Right atrium auricular region (tissue), 2 donors: Measurements from ENCODE around the gene HS1BP3. TPM values are rescaled to one million over a fixed set of nuclear protein-coding genes. Genes with fewer than 3 reads are reported as not detected.

Source experiments
- DNase-seq: peaks from one replicate; pipeline ENCODE4 v3.0.0-alpha.2; 2019; ENCODE audit warnings: low spot score
- H3K27ac ChIP-seq, 2 donors: fragments of 200-600 bp; sonication (generic); 1 replicate in 1 of 2; 2 replicates in 1 of 2; pipeline ENCODE4 v1.5.1; 2016 to 2019
- H3K27me3 ChIP-seq, 2 donors: fragments of 200-600 bp; sonication (generic); one replicate each; pipeline versions ENCODE4 v1.5.1 to v1.6.0; 2017 to 2019
- H3K36me3 ChIP-seq: fragments of 200-600 bp; sonication (generic); one replicate; pipeline ENCODE4 v1.5.1; 2016
- H3K4me1 ChIP-seq, 2 donors: fragments of 200-600 bp; sonication (generic); one replicate each; pipeline versions ENCODE4 v1.5.1 to v1.6.0; 2017 to 2019
- H3K4me3 ChIP-seq, 2 donors: fragments of 200-600 bp; sonication (generic); 1 replicate in 1 of 2; 2 replicates in 1 of 2; pipeline ENCODE4 v1.5.1; 2017 to 2019; ENCODE audit warnings: mild to moderate bottlenecking in 1 of 2, moderate library complexity in 1 of 2
- H3K9me3 ChIP-seq, 2 donors: fragments of 200-600 bp; sonication (generic); one replicate each; pipeline ENCODE4 v1.5.1; 2019
- total RNA-seq, 2 donors: library from RNA; depleted of rRNA; stranded (reverse); fragments of >200 nt; gene quantifications; one replicate each; pipeline ENCODE4 v1.1.0, GENCODE V29; 2016
- TF ChIP-seq, protein P1 (sequence below), 2 donors: fragments of 200-600 bp; sonication (generic); IDR thresholded peaks; one replicate each; pipeline ENCODE4 v1.5.1; 2019; ENCODE audit warnings: antibody characterized with exemption in 2 of 2

HS1BP3 gene
- total RNA-seq, 2 donors from 2014 or later, result 19.5 to 26.0 TPM

DNA sequence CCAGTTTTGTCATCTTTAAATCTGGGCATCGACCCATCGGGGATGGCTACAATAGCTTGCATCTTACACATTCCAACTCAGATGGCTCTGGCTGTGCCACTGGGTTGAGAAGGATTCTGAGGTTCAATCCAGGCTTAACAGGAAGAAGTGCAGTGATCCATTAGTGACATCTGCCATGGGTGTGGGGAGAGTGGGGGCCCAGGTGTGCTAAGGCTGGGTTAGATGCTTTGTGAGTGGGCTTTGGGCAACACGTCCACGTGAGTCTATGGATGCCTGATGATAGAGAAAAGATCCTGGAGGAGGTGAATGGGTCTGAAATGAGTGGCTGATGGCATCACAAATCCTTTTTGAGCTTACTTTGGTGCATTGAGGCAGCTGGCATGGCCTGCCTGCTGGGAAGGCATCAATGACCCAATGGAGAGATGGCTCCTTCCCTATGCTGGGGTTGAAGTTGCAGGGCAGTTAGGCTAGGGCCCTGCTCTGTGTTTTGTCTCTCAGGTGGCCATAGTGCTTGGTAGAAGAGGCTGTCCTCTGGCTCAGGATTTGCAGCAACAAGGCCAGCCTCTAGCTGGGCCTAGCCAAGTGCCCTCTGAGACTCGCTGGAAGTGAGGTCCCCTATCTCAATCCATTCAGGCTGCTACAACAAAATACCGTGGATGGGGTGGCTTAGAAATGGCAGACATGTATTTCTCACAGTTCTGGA lies 56.7 kb downstream of the HS1BP3 start:
- TF ChIP-seq, protein P1, sequence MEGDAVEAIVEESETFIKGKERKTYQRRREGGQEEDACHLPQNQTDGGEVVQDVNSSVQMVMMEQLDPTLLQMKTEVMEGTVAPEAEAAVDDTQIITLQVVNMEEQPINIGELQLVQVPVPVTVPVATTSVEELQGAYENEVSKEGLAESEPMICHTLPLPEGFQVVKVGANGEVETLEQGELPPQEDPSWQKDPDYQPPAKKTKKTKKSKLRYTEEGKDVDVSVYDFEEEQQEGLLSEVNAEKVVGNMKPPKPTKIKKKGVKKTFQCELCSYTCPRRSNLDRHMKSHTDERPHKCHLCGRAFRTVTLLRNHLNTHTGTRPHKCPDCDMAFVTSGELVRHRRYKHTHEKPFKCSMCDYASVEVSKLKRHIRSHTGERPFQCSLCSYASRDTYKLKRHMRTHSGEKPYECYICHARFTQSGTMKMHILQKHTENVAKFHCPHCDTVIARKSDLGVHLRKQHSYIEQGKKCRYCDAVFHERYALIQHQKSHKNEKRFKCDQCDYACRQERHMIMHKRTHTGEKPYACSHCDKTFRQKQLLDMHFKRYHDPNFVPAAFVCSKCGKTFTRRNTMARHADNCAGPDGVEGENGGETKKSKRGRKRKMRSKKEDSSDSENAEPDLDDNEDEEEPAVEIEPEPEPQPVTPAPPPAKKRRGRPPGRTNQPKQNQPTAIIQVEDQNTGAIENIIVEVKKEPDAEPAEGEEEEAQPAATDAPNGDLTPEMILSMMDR (IDR thresholded peaks at IDR 0.05), result no peak
- no peaks in the 10 kb centered on the region for H3K9me3 ChIP-seq
- H3K36me3 ChIP-seq, result no peaks in the 10 kb centered on the region
- no peak for DNase-seq
- H3K4me3 ChIP-seq, result no peak overlapping the region
- H3K27ac ChIP-seq, result peak overlapping the region; percentile 23 to 78
- peaks cover 7 to 82% of the 10 kb centered on the region in 2 donors for H3K4me1 ChIP-seq
- H3K27me3 ChIP-seq, result no peaks in the 10 kb centered on the region

DNA sequence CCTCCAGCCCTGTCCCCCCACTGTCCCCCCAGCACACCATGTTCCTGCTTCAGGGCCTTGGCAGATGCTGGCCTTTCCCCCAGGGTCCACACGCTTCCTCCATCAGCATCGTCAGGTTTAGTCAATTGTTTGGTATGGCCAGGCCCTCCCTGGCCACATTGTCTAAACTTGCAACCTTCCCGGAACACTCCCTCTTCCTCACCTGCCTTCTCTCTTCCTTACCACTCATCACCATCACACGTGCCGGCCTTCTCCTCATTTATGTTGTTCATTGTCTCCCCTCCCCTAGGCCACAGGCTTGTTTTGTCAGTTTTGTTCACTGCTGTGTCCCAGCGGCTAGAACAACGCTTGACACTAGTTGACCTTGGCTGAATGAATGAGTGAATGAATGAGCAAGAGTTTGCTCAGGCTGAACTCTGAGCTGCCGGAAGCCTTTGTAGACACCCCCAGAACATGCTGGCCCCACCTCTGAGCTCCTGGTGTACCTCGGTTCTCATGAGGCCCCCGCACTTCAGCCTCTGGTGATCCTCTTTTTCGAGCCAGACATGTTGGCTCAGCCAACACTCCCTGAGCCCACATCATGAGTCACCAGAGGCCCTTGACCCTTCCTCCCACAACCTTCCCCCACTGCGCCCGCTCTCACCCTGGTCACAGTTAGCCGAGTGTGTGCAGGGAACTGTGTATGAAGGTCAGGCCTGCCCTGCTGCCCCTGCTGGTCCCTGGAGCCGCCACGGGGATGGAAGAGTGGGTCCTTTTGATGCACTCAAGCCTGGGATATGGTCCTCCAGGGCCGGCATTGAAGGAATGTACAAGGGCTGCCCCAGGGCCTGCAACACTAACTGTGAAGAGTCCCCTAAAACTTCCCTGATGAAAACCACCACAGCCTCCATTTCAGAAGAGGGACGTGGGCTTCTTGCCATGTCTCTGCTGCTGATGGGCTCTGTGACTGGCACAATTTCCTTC lies 57.5 kb downstream of the HS1BP3 start:
- DNase-seq, result no peak
- Histone ChIP-seq H3K36me3 (no peaks in the 10 kb centered on the region), H3K4me1 (peaks cover 7 to 81% of the 10 kb centered on the region in 2 donors), H3K27ac (peak overlapping the region; percentile 23 to 78), H3K9me3 (no peaks in the 10 kb centered on the region), H3K4me3 (no peak overlapping the region), H3K27me3 (no peaks in the 10 kb centered on the region)
- TF ChIP-seq, protein P1 (IDR thresholded peaks at IDR 0.05), result no peak

DNA sequence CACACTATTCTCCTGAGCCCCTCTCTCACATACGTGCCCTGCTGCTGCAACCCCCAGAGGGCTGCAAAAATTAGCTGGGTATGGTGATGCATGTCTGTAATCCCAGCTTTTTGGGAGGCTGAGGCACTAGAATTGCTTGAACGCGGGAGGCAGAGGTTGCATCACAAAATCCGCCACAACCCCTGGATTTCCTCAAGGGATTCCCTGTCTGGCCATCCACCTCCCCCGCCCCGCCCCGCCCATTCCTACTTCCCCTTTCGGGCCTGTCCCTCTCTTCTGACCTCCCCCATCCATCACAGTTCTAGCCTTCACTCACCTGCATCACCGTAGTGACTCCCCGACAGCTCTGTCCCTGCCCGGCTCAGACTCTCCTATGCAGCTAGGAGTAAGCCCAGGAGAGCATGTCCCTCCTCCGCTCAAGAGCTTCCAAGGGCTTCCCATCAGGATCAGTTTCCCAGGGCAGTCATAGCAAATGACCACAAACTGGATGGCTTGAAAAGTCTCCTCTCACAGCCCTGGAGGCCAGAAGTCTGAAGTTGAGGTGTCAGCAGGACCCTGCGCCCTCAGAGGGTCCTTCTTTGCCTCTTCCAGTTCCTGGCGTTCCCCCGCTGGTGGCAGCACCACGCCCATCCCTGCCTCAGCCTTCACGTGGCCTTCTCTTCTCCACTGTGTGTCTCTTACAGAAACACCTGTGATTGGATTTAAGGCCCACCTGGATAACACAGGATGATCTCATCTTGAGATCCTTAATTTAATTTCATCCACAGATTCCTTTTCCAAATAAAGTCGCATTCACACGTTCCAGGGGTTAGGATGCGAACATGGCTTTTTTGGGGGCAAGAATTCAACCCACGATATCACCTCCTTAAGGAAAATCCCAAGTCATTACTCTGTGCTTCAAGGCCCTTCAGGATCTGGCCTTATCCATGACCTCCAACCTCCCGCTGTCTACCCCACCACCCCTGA lies 58.5 kb downstream of the HS1BP3 start:
- Histone ChIP-seq H3K4me3 (no peak overlapping the region), H3K9me3 (no peaks in the 10 kb centered on the region), H3K4me1 (peaks cover 3 to 71% of the 10 kb centered on the region in 2 donors), H3K27me3 (no peaks in the 10 kb centered on the region), H3K36me3 (no peaks in the 10 kb centered on the region), H3K27ac (peak overlapping the region in 1 of 2 donors; percentile 60)
- DNase-seq, result no peak
- TF ChIP-seq, protein P1 (IDR thresholded peaks at IDR 0.05), result no peak

DNA sequence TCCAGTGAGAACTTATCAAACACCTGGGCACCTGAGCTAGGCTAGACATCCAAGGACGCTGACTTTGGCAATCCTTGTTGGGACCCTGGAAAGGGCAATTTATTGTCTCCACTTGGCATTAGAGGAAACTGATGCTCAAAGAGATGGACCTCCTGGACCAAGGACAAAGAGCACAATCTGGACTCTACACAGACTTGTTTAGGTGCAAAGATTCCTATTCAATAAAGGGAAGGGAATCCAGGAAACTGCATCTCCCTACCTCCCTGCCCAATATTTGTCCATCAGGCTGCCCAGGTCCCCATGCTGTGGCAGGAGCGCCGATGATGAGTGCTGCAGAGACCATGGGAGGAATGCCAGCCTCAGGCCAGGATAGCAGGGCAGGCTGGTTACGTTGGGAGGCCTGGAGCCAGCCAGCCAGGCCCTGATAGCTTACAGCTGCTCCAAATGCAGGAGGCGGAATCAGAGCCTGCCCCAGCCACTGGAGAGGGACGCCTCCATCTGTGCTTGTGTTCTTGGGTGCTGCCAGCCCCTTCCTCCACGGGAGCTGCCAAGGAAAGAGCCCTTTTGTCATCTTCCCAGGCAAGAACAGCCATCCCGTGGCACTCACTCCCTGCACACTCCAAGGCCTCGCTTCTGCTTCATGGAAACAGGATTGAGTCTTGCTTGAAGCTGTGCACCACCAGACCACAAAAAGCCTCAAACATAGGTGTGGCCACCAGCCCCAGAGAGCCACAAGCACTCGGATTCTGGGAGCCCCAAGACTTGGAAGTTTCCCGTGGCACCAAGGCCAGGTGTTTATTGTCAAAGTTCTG lies 60.0 kb downstream of the HS1BP3 start:
- no peaks in the 10 kb centered on the region for H3K36me3 ChIP-seq
- peaks cover 3 to 65% of the 10 kb centered on the region in 2 donors for H3K4me1 ChIP-seq
- no peak for DNase-seq
- H3K4me3 ChIP-seq, result no peak overlapping the region
- TF ChIP-seq, protein P1 (IDR thresholded peaks at IDR 0.05), result no peak
- H3K27me3 ChIP-seq, result no peaks in the 10 kb centered on the region
- no peaks in the 10 kb centered on the region for H3K9me3 ChIP-seq
- H3K27ac ChIP-seq, result peak overlapping the region; percentile 38 to 45
